RWPE2 (cell line): ENCODE data around the gene HABP4.

Source experiments
- ATAC-seq: fragments of 200-7000 bp; cut with Tn5 transposase; 3 replicates; pipeline ENCODE4 v1.9.1; 2021; ENCODE audit warnings: low read depth
- DNase-seq: peaks from one replicate; pipeline ENCODE4 v3.0.0-alpha.2; 2020; ENCODE audit warnings: low spot score
- H3K27ac ChIP-seq: fragments of 450-650 bp; 2 replicates; pipeline ENCODE4 v1.5.1; 2017; ENCODE audit warnings: mild to moderate bottlenecking; ENCODE audit not compliant: poor library complexity, severe bottlenecking
- H3K27me3 ChIP-seq: fragments of 250-450 bp; sonication (Bioruptor Pico); 2 replicates; pipeline ENCODE4 v1.5.1; 2021; ENCODE audit warnings: mild to moderate bottlenecking, moderate library complexity; ENCODE audit not compliant: insufficient read depth, poor library complexity, severe bottlenecking
- H3K36me3 ChIP-seq: fragments of 250-450 bp; sonication (Bioruptor Pico); 2 replicates; pipeline ENCODE4 v1.5.1; 2020; ENCODE audit warnings: low read depth, mild to moderate bottlenecking, moderate library complexity
- H3K4me1 ChIP-seq: fragments of 250-450 bp; sonication (Bioruptor Pico); 2 replicates; pipeline ENCODE4 v1.5.1; 2021; ENCODE audit warnings: mild to moderate bottlenecking, moderate library complexity; ENCODE audit not compliant: insufficient read depth, poor library complexity, severe bottlenecking
- H3K4me3 ChIP-seq: fragments of 250-450 bp; sonication (Bioruptor Pico); 2 replicates; pipeline ENCODE4 v1.5.1; 2021; ENCODE audit warnings: mild to moderate bottlenecking, moderate library complexity; ENCODE audit not compliant: severe bottlenecking
- H3K9me3 ChIP-seq: fragments of 250-450 bp; sonication (Bioruptor Pico); 2 replicates; pipeline ENCODE4 v1.5.1; 2021; ENCODE audit warnings: mild to moderate bottlenecking, moderate library complexity; ENCODE audit not compliant: severe bottlenecking
- CTCF ChIP-seq: fragments of 450-650 bp; IDR thresholded peaks from one replicate; pipeline ENCODE4 v1.5.1; 2017; ENCODE audit warnings: mild to moderate bottlenecking, moderate library complexity; ENCODE audit not compliant: poor library complexity, severe bottlenecking

HABP4 gene

DNA sequence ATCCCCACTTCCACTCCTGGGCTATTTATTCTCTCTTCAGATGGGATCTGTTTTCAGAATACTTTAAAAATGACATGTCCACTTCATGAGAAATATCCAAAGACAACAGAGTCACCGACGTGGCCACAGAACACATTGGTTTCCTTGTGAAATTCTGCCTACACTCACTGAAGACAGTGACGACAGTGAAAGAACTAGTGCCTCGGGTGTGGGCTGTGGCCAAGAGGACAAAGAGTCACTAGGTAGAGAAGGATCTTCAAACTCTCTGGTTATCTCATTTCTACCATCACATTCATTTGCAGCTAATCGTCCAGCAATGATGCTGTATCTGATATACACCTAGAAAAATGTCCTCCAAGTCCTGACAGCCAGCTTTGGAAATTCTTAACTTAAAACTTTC is 59.1 kb downstream of the HABP4 start:
- Histone ChIP-seq H3K4me1 (no peaks in the 10 kb centered on the region), H3K9me3 (no peaks in the 10 kb centered on the region), H3K27me3 (no peaks in the 10 kb centered on the region), H3K4me3 (no peak overlapping the region), H3K27ac (no peak overlapping the region), H3K36me3 (no peaks in the 10 kb centered on the region)
- DNase-seq: no peak
- no peak for TF ChIP-seq CTCF
- ATAC-seq: no peak

DNA sequence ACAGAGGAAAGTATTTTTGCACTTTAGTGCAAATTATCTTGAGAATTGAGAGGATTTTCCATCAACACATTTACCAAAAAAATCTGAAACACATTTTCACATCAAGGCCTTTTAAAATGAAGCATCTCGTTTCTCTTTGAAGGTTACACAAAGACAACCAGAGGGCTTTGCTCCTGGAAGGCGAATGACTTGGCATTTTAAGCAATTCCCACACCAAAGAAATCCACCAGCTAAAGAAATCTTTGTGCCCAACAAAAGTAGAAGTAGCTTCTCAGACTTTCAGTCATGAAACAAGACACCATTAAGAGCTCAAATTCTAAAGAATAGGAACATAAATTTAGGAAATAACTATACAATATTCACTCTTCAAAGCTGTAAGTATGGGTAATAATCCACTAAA is 59.9 kb downstream of the HABP4 start:
- ATAC-seq (no peak), DNase-seq (no peak)
- Histone ChIP-seq H3K27me3 (no peaks in the 10 kb centered on the region), H3K27ac (no peak overlapping the region), H3K4me1 (no peaks in the 10 kb centered on the region), H3K9me3 (no peaks in the 10 kb centered on the region), H3K4me3 (no peak overlapping the region), H3K36me3 (no peaks in the 10 kb centered on the region)
- no peak for TF ChIP-seq CTCF

DNA sequence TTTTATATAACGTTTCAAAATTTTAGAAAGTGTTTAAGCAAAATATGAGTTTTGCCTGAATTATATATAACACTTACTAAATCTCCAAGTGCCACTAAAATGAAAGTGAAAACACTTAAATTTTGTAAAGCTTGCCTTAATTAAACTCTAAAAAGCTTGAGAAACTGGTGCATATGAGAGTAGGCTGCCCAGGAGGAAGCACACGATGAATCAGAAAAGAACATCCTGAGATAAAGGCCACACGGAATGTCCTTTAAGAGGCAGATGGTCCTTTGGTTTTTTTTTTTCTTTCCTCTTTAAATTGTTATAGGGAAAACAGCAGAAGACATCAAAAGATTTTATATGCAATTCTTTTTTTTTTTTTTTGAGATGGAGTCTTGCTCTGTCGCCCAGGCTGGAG is 60.3 kb downstream of the HABP4 start:
- Histone ChIP-seq H3K27ac (no peak overlapping the region), H3K36me3 (no peaks in the 10 kb centered on the region), H3K4me1 (no peaks in the 10 kb centered on the region), H3K4me3 (no peak overlapping the region), H3K27me3 (no peaks in the 10 kb centered on the region), H3K9me3 (no peaks in the 10 kb centered on the region)
- no peak for TF ChIP-seq CTCF
- DNase-seq (no peak), ATAC-seq (no peak)

DNA sequence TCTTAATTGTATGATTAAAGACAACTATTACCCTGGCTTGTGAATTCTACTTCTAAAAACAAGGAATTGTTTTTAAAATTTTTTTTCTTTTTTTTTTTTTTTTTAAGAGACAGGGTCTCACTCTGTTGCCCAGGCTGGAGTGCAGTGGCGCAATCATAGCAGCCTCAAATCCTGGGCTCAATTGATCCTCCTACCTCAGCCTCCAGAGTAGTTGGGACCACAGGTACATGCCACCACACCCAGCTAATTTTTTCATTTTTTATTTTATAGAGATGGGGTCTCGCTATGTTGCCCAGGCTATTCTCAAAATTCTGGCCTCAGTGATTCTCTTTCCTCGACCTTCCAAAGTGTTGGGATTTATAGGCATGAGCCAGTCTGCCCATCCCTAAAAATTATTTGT is 62.3 kb downstream of the HABP4 start:
- DNase-seq (no peak), ATAC-seq (no peak)
- no peak for TF ChIP-seq CTCF
- Histone ChIP-seq H3K4me3 (no peak overlapping the region), H3K4me1 (no peaks in the 10 kb centered on the region), H3K27ac (no peak overlapping the region), H3K9me3 (no peaks in the 10 kb centered on the region), H3K27me3 (no peaks in the 10 kb centered on the region), H3K36me3 (no peaks in the 10 kb centered on the region)

- H3K9me3 ChIP-seq: no peaks in the 10 kb centered on the region
- no peaks in the 10 kb centered on the region for H3K27me3 ChIP-seq
- no peak overlapping the region for H3K27ac ChIP-seq
- H3K4me3 ChIP-seq: no peak overlapping the region
- no peaks in the 10 kb centered on the region for H3K36me3 ChIP-seq
- no peaks in the 10 kb centered on the region for H3K4me1 ChIP-seq
- no peak for ATAC-seq
- no peak for DNase-seq
- no peak for TF ChIP-seq CTCF
Observed at GRCh38 chr9:96513622-96514021, 63.7 kb downstream of the HABP4 start.
